Medulla oblongata (tissue), 1 donor: ENCODE measurements around the gene TNFSF4.
"Not testable (repeated sequence)": the region's sequence is repeated elsewhere in the genome, so short reads cannot be mapped to it uniquely, and the experiment has no call there.

Source experiments
- DNase-seq: peaks from one replicate; pipeline ENCODE4 v3.0.0-alpha.2; 2015; ENCODE audit errors: extremely low spot score

TNFSF4 gene

GRCh38 chr1:173206816-173207568 is at the start of gene TNFSF4:
TNFSF4 (minus strand) TSS chr1:173207331; CDS start chr1:173207176, 155 bp downstream.
- DNase-seq = peak; percentile 38

DNA sequence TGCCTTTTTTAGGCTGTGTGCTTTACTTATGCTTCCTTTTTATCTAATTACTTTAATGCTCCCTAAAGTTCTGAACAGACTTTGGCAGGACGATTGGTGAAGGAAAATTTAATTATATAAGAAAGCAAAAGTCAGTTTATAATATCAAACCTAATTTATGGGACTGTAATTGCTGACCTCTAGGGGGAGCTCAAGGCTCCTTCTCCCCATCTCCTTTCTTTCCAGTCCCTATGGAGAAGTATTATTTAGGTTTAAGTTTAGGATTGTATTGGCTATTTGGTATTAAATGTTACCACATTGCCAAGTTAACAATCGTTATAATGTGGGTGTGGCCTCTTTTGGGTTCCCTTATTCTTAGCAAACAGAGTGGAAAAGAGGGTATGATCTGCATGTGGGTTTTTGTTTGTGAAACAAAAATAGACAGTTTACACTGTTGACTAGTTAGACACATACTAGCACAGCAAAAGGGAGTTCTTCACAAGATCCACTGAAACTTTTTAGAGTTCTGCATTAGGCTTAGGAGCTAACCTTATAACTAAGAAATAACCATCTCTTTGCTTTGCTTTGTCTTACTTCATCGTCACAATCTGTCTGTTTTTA is 48.2 kb upstream of the TNFSF4 start:
- DNase-seq = peak; percentile 22

DNA sequence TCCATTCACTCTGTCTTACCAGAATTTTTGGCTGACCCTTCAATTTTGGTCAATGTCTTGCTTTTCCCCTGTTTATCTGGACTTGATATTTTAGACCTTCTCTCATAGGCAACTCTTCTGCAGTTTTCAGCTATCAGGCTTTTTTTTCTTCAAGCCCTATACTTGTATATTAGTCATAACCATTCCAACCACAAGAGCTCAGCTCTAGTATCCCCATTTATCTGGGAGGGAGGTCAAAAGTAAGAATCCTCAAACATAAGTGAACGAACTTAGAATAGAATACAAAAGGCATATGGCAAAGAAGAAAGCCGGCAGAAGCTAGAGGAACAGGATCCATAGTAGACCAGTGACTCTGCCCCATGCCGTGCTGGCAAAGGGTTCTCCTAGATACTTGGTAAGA is 45.9 kb upstream of the TNFSF4 start:
- DNase-seq = no peak

DNA sequence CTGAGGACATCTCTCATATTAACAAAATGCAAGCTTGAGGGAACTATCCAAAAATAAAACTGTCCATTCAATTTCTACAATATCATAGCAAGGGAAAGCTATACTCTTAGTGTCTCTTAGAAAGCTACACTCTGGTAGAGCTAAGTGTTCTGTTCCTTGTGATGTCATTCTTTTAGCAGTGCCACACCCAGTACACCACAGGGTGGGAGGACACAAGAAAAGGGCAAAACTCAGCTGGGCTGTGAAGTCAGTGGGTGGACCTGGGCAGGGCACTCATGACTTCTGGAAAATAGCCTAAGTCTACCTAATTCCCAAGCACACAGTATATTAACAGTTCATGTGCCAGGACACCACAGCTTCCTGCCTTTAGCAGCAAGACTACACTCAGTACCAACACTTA is 42.2 kb upstream of the TNFSF4 start:
- no peak for DNase-seq

DNA sequence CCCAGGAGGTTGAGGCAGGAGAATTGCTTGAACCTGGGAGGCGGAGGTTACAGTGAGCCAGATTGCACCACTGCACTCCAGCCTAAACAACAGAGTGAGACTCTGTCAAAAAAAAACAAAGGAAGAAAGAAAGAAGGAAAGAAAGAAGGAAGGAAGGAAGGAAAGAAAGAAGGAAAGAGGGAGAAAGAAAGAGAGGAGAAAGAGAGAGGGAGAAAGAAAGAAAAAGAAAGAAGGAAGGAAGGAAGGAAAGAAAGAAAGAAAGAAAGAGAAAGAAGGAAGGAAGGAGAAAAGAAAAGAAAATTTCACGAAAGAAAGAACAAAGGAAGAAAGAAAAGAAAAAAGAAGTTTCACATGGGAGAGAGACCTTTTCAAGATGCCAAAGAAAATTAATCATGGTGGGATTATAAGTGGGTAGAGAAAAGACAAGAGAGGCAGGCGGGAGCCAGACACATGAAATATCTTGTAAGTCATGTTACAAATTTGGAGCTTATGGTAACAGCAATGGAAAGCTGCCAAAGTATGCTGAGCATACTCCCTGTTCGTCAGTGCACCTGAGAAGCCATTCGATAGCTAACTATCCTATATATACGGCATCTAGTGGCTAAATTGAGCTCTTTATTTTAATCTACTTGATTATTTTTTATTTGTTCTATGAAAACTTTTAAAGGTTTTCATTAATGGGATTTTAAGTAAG is 41.3 kb upstream of the TNFSF4 start:
- no peak for DNase-seq

- DNase-seq = no peak
Observed at GRCh38 chr1:173245892-173246291, 38.8 kb upstream of the TNFSF4 start.

DNA sequence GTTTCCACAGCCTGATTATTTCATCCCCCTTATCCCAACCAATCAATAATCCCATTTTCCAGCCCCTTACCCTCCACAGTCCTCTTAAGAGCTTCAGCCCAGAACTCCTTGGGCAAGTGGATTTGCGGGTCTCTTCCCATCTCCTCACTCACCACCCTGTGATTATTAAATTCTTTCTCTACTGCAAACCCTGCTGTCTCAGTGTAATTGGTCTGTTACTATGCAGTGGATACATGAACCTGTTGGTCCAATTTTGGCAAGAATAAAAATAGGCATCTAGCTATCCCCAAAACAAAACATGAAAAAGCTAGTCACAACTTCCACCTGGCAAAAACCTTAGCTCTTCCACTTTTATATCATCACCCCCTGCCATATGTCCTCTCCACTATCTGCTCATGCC is 36.2 kb upstream of the TNFSF4 start:
- DNase-seq = no peak

GRCh38 chr1:173241528-173242347 is 34.6 kb upstream of the TNFSF4 start:
- no peak for DNase-seq

DNA sequence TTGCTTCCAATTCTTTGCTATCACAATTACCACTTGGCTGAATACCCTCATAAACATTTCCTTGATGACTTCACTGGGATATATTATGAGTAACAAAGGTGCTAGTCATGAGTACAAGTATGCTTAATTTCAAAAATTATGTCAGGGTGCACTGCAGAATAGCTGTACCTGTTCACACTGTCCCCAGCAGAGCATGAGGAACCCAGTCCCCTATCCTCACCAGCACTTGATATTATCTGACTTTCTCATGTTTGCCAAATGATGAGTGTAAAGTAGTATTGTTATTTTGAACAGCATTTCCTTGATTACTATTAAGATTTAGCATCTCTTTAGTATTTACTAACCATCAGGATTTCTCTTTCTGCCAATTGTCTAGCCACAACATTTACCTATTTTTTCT is 33.5 kb upstream of the TNFSF4 start:
- DNase-seq = no peak

- no peak for DNase-seq
Observed at GRCh38 chr1:173239058-173239457, 31.9 kb upstream of the TNFSF4 start.

GRCh38 chr1:173234899-173235298 is 27.8 kb upstream of the TNFSF4 start:
- no peak for DNase-seq

DNA sequence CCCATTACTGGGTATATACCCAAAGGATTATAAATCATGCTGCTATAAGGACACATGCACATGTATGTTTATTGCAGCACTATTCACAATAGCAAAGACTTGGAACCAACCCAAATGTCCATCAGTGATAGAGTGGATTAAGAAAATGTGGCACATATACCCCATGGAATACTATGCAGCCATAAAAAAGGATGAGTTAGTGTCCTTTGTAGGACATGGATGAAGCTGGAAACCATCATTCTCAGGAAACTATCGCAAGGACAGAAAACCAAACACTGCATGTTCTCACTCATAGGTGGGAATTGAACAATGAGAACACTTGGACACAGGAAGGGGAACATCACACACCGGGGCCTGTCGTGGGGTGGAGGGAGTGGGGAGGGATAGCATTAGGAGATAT is 27.3 kb upstream of the TNFSF4 start:
- not testable (repeated sequence) for DNase-seq

- DNase-seq = not testable (repeated sequence)
Observed at GRCh38 chr1:173229031-173229430, 21.9 kb upstream of the TNFSF4 start.

GRCh38 chr1:173224949-173225348 is 17.8 kb upstream of the TNFSF4 start:
- no peak for DNase-seq

- DNase-seq = no peak
Observed at GRCh38 chr1:173224280-173224892, 17.3 kb upstream of the TNFSF4 start.

- DNase-seq = no peak
Observed at GRCh38 chr1:173223031-173223380, 15.9 kb upstream of the TNFSF4 start.

GRCh38 chr1:173222149-173223030 is 15.3 kb upstream of the TNFSF4 start:
- DNase-seq = no peak

GRCh38 chr1:173220157-173220556 is 13.0 kb upstream of the TNFSF4 start:
- DNase-seq = no peak

DNA sequence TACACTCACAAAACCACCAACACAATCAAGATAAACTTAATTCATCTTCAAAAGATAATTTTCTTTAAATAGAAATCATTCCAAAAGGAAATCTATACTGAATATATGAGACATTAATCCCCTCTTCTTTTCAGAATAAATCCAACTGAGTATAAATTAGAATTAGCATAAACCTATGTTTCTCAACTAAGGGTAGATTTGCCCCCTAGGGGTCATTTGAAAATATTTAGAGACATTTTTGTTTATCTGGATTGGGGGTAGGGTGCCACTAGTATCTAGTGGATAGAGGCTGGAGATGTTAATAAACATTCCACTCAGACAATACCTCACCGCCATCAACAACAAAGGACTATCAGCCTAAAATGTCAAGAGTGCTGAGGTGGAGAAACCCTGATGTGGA is 6.5 kb upstream of the TNFSF4 start:
- no peak for DNase-seq

- DNase-seq = no peak
Observed at GRCh38 chr1:173212952-173213491, 5.9 kb upstream of the TNFSF4 start.
